SK-N-SH (cell line): ENCODE results near the gene DGKD. TPM values are rescaled to one million over a fixed set of nuclear protein-coding genes. Genes with fewer than 3 reads are reported as not detected.

Experiments used
- CTCF ChIA-PET: fragments of 300-600, 350-600 bp; formaldehyde crosslinking; extraction: SDS; loops from one replicate; lab custom pipeline; 2021; lab: Yijun Ruan, JAX
- POLR2A ChIA-PET: fragments of 350-600 bp; sonication (Branson Sonifier 250); formaldehyde crosslinking; extraction: SDS; loops from one replicate; lab custom pipeline; 2020; ENCODE audit warnings: antibody characterized with exemption, inconsistent platforms; lab: Yijun Ruan, JAX
- DNase-seq: peaks from one replicate; pipeline ENCODE4 v3.0.0; 2012
- H2AFZ ChIP-seq: fragments of 200-600 bp; sonication (generic); 2 replicates; pipeline ENCODE4 v1.8.1; 2016; ENCODE audit warnings: antibody characterized with exemption, mild to moderate bottlenecking, low read depth
- H3F3A ChIP-seq: fragments of 200-600 bp; sonication (generic); replicated peaks from 2 replicates; pipeline ENCODE3; 2016; ENCODE audit warnings: antibody characterized with exemption, mild to moderate bottlenecking; ENCODE audit not compliant: insufficient read depth
- H3K27ac ChIP-seq, 2 experiments: fragments of 200-500 bp in 1 of 2; fragments of 200-600 bp in 1 of 2; sonication (Bioruptor generic) in 1 of 2; sonication (generic), shearing (Covaris generic) in 1 of 2; 2 replicates each; pipeline versions ENCODE4 v1.5.1 to v1.6.1; 2014 to 2016; ENCODE audit warnings: low read depth in 2 of 2, inconsistent platforms in 1 of 2, low read length in 1 of 2, mild to moderate bottlenecking in 1 of 2, mixed read lengths in 1 of 2
- H3K27me3 ChIP-seq: fragments of 200-600 bp; sonication (generic), shearing (Covaris generic); 2 replicates; pipeline ENCODE4 v1.6.1; 2016; ENCODE audit warnings: mixed run types; ENCODE audit not compliant: insufficient read depth
- H3K36me3 ChIP-seq, 2 experiments: fragments of 200-500 bp in 1 of 2; fragments of 200-600 bp in 1 of 2; sonication (Bioruptor generic) in 1 of 2; sonication (generic) in 1 of 2; replicated peaks in 1 of 2; 2 replicates each; pipeline versions ENCODE3 to v1.5.1; 2014 to 2016; ENCODE audit warnings: low read length in 1 of 2, mild to moderate bottlenecking in 1 of 2; ENCODE audit not compliant: insufficient read depth in 2 of 2, control insufficient read depth in 1 of 2
- H3K4me1 ChIP-seq, 2 experiments: fragments of 200-500 bp in 1 of 2; fragments of 200-600 bp in 1 of 2; sonication (Bioruptor generic) in 1 of 2; sonication (generic), shearing (Covaris generic) in 1 of 2; 2 replicates each; pipeline versions ENCODE4 v1.5.1 to v1.6.1; 2014 to 2016; ENCODE audit warnings: low read depth in 1 of 2, low read length in 1 of 2, mixed run types in 1 of 2; ENCODE audit not compliant: insufficient read depth in 2 of 2, control insufficient read depth in 1 of 2
- H3K4me2 ChIP-seq: fragments of 200-600 bp; sonication (generic), shearing (Covaris generic); 2 replicates; pipeline ENCODE4 v1.6.1; 2017; ENCODE audit warnings: mixed run types
- H3K4me3 ChIP-seq, 2 experiments: fragments of 200-500 bp in 1 of 2; fragments of 200-600 bp in 1 of 2; sonication (Bioruptor generic) in 1 of 2; sonication (generic), shearing (Covaris generic) in 1 of 2; 2 replicates each; pipeline versions ENCODE4 v1.5.1 to v1.8.1; 2014 to 2016; ENCODE audit warnings: low read depth in 2 of 2, inconsistent platforms in 1 of 2, low read length in 1 of 2, mild to moderate bottlenecking in 1 of 2, mixed read lengths in 1 of 2, moderate library complexity in 1 of 2
- H3K79me2 ChIP-seq: fragments of 200-600 bp; sonication (generic); 2 replicates; pipeline ENCODE4 v1.8.1; 2017; ENCODE audit warnings: mild to moderate bottlenecking; ENCODE audit not compliant: insufficient read depth
- H3K9ac ChIP-seq: fragments of 200-600 bp; sonication (generic); 2 replicates; pipeline ENCODE4 v1.6.1; 2017; ENCODE audit warnings: mixed run types
- H3K9me2 ChIP-seq: fragments of 200-600 bp; sonication (generic); 2 replicates; pipeline ENCODE4 v1.6.1; 2017; ENCODE audit warnings: mixed run types
- H3K9me3 ChIP-seq: fragments of 200-600 bp; sonication (generic); 2 replicates; pipeline ENCODE4 v1.6.1; 2017; ENCODE audit warnings: mixed run types, mild to moderate bottlenecking, moderate library complexity
- H4K20me1 ChIP-seq: fragments of 200-600 bp; sonication (generic); 2 replicates; pipeline ENCODE4 v1.6.1; 2017; ENCODE audit warnings: mild to moderate bottlenecking, mixed run types; ENCODE audit not compliant: insufficient read depth
- CHD2 ChIP-seq: fragments of 150-350 bp; IDR thresholded peaks from 2 replicates; pipeline ENCODE4 v1.6.1; 2018; ENCODE audit warnings: low read length; ENCODE audit not compliant: partially characterized antibody
- CTCF ChIP-seq: fragments of 200-600 bp; sonication (generic); IDR thresholded peaks from 2 replicates; pipeline ENCODE4 v1.6.1; 2017; ENCODE audit warnings: antibody characterized with exemption, mild to moderate bottlenecking, moderate library complexity
- EP300 ChIP-seq, 2 experiments: IDR thresholded peaks; 2 replicates each; pipeline versions ENCODE4 v1.4.0 to v1.6.1; 2012; ENCODE audit warnings: borderline replicate concordance in 1 of 2, low read depth in 1 of 2, low read length in 1 of 2
- EZH2phosphoT487 ChIP-seq: fragments of 200-600 bp; sonication (generic); IDR thresholded peaks from 2 replicates; pipeline ENCODE4 v1.6.1; 2017; ENCODE audit warnings: low read depth, mixed run types, mild to moderate bottlenecking, antibody characterized with exemption, moderate library complexity, borderline replicate concordance
- FOSL2 ChIP-seq: IDR thresholded peaks from 2 replicates; pipeline ENCODE4 v1.4.0; 2012; ENCODE audit warnings: low read depth, mild to moderate bottlenecking, moderate library complexity, borderline replicate concordance
- FOXM1 ChIP-seq: IDR thresholded peaks from 2 replicates; pipeline ENCODE4 v1.4.0; 2012; ENCODE audit warnings: low read depth, mild to moderate bottlenecking
- GATA2 ChIP-seq: sonication (generic); formaldehyde crosslinking; IDR thresholded peaks from 2 replicates; pipeline ENCODE4 v1.5.0; 2020; ENCODE audit warnings: mild to moderate bottlenecking, missing genetic modification reagents
- IRF3 ChIP-seq: fragments of 150-350 bp; IDR thresholded peaks from 2 replicates; pipeline ENCODE4 v1.6.1; 2016; ENCODE audit warnings: mild to moderate bottlenecking, low read depth, low read length
- JUND ChIP-seq: IDR thresholded peaks from 2 replicates; pipeline ENCODE4 v1.4.0; 2012
- MAX ChIP-seq: IDR thresholded peaks from 2 replicates; pipeline ENCODE4 v1.4.0; 2012; ENCODE audit warnings: low read depth
- MEF2A ChIP-seq: IDR thresholded peaks from 2 replicates; pipeline ENCODE4 v1.4.0; 2012; ENCODE audit warnings: low read depth, borderline replicate concordance
- NFIC ChIP-seq: IDR thresholded peaks from 2 replicates; pipeline ENCODE4 v1.4.0; 2012; ENCODE audit warnings: borderline replicate concordance
- NRF1 ChIP-seq: IDR thresholded peaks from 2 replicates; pipeline ENCODE4 v1.6.1; 2012; ENCODE audit warnings: low read depth, mild to moderate bottlenecking, low read length
- PBX3 ChIP-seq: IDR thresholded peaks from 2 replicates; pipeline ENCODE4; 2012
- RCOR1 ChIP-seq: fragments of 150-350 bp; IDR thresholded peaks from 2 replicates; pipeline ENCODE4 v1.6.1; 2017; ENCODE audit warnings: antibody characterized with exemption, low read length
- REST ChIP-seq: IDR thresholded peaks from 2 replicates; pipeline ENCODE4 v1.6.1; 2012; ENCODE audit warnings: mild to moderate bottlenecking, low read depth, low read length, moderate library complexity
- RFX5 ChIP-seq: IDR thresholded peaks from 2 replicates; pipeline ENCODE4 v1.6.1; 2012; ENCODE audit warnings: mild to moderate bottlenecking, improper control_type of control experiment, low read length
- RXRA ChIP-seq: IDR thresholded peaks from 2 replicates; pipeline ENCODE4 v1.4.0; 2012; ENCODE audit warnings: low read depth, mild to moderate bottlenecking, borderline replicate concordance
- SIN3A ChIP-seq: IDR thresholded peaks from 2 replicates; pipeline ENCODE4 v1.6.1; 2012; ENCODE audit warnings: low read depth, mild to moderate bottlenecking, low read length, moderate library complexity, borderline replicate concordance
- SMC3 ChIP-seq: IDR thresholded peaks from 2 replicates; pipeline ENCODE4 v1.6.1; 2012; ENCODE audit warnings: low read depth, low read length, improper control_type of control experiment
- TAF1 ChIP-seq: IDR thresholded peaks from 2 replicates; pipeline ENCODE4 v1.6.1; 2012; ENCODE audit warnings: low read depth, mild to moderate bottlenecking, low read length, moderate library complexity, borderline replicate concordance
- TCF12 ChIP-seq: IDR thresholded peaks from 2 replicates; pipeline ENCODE4 v1.4.0; 2012
- USF2 ChIP-seq: fragments of 150-350 bp; IDR thresholded peaks from 2 replicates; pipeline ENCODE4 v1.6.1; 2017; ENCODE audit warnings: antibody characterized with exemption, low read length, low read depth, borderline replicate concordance
- YY1 ChIP-seq: IDR thresholded peaks from 2 replicates; pipeline ENCODE4 v1.4.0; 2012; ENCODE audit warnings: low read depth, mild to moderate bottlenecking
- WGBS: methylation state at CpG from one replicate; pipeline ENCODE4 v1.1.6; 2017; ENCODE audit warnings: low lambda C conversion rate; 5-methylcytosine and 5-hydroxymethylcytosine counted together
- polyA plus RNA-seq, 3 experiments: library from polyadenylated mRNA; depleted of rRNA; stranded (reverse); fragments of >200 nt; gene quantifications; 2 replicates each; pipeline ENCODE4 v1.2.3, GENCODE V29; 2012

DGKD gene
- polyA plus RNA-seq, 1 of the 3 experiments (the other 2 are of a cell fraction): 21.7 TPM

GRCh38 chr2:233486778-233487552 is 132.7 kb downstream of the DGKD start:
- Histone ChIP-seq H3F3A (peaks cover 38% of the 10 kb centered on the region), H4K20me1 (no peaks in the 10 kb centered on the region), H3K4me3 (no peak overlapping the region; a peak in 1 of 4 replicates), H3K9ac (peak overlapping the region; percentile 68; the same call in 1 of the 2 replicates), H3K4me2 (peak overlapping the region; percentile 61; the same call in 1 of the 2 replicates), H3K79me2 (peaks cover 7% of the 10 kb centered on the region; the same call in 1 of the 2 replicates), H3K27me3 (no peaks in the 10 kb centered on the region), H3K9me3 (no peaks in the 10 kb centered on the region), H3K36me3 (peaks cover 29 to 36% of the 10 kb centered on the region in 2 experiments), H3K9me2 (no peaks in the 10 kb centered on the region), H3K4me1 (peaks cover 2 to 34% of the 10 kb centered on the region in 2 experiments; a peak in 3 of 4 replicates), H3K27ac (peak overlapping the region; percentile 67 to 99), H2AFZ (no peak overlapping the region)
- WGBS: 2% methylated on average over 4 of the region's 4 CpGs
- POLR2A ChIA-PET: no interaction called here
- DNase-seq: no peak
- CTCF ChIA-PET: no interaction called here
- TF ChIP-seq SIN3A (no peak), CTCF (no peak), SMC3 (no peak), EZH2phosphoT487 (no peak), NFIC (peak; percentile 91), PBX3 (peak; percentile 94), IRF3 (no peak), RCOR1 (no peak), FOSL2 (peak; percentile 97), USF2 (no peak), MEF2A (peak; percentile 90), TAF1 (no peak), NRF1 (no peak), GATA2 (CRISPR knock-in tag) (no peak), REST (no peak), TCF12 (peak; percentile 97), MAX (no peak), FOXM1 (peak; percentile 87), RXRA (peak; percentile 91; the same call in 1 of the 2 replicates), RFX5 (no peak), CHD2 (no peak), YY1 (peak; percentile 48; the same call in 1 of the 2 replicates), EP300 (IDR thresholded peaks at IDR 0.05; ENCODE audit: borderline replicate concordance in 1 of 2, low read depth in 1 of 2, low read length in 1 of 2) (peak; percentile 56 to 99), JUND (peak; percentile 99)
